A549 treated with CORT108297 at 1 μM for 4 hours (cell line): ENCODE measurements around the gene TMED6. TPM values are rescaled to one million over a fixed set of nuclear protein-coding genes. Genes with fewer than 3 reads are reported as not detected.

ENCODE experiments used
- total RNA-seq: library from RNA; stranded (reverse); fragments of 200-300 nt; extraction: Qiagen RNA extraction; gene quantifications from 5 replicates; pipeline ENCODE4 v1.2.3, GENCODE V29; 2022

TMED6 gene
- 0.11 TPM in 1 of 5 replicates, not detected in the others for total RNA-seq

GRCh38 chr16:69351309-69352027, at the start of gene TMED6:
Gene TMED6 (minus strand): TSS chr16:69351786. CDS start chr16:69351753, 33 bp downstream.

GRCh38 chr16:69339289-69340094, 12.1 kb downstream of the TMED6 start, which contains the start of the genes COG8 and NIP7:
Gene COG8 (minus strand): TSS chr16:69339564. CDS start chr16:69339552, 12 bp downstream.
Gene NIP7 (plus strand): TSS chr16:69339772. CDS start chr16:69339830, 58 bp downstream.

GRCh38 chr16:69330286-69331109, 21.1 kb downstream of the TMED6 start, which contains the start of gene PDF:
Gene PDF (minus strand): TSS chr16:69330588. CDS start chr16:69330570, 18 bp downstream.

GRCh38 chr16:69310653-69311532, 40.7 kb downstream of the TMED6 start, which contains the start of gene VPS4A:
Gene VPS4A (plus strand): TSS chr16:69311350. CDS start chr16:69311512, 162 bp downstream.

Other genes starting within 250 kb of the TMED6 start
- 38.1 to 54.0 TPM (median 46.8 TPM) in 5 replicates for gene HAS3, start 246.1 kb downstream of the TMED6 start, total RNA-seq
- 122 to 131 TPM (median 129 TPM) in 5 replicates for gene CHTF8, start 219.2 kb downstream of the TMED6 start, total RNA-seq
- gene UTP4, start 219.1 kb downstream of the TMED6 start, total RNA-seq, result 83.3 to 87.6 TPM (median 85.2 TPM) in 5 replicates
- 6.0 to 9.6 TPM (median 7.3 TPM) in 5 replicates for gene SNTB2, start 164.6 kb downstream of the TMED6 start, total RNA-seq
- gene VPS4A, start 40.4 kb downstream of the TMED6 start, total RNA-seq, result 30.0 to 33.6 TPM (median 31.6 TPM) in 5 replicates
- gene PDF, start 21.2 kb downstream of the TMED6 start, total RNA-seq, result 20.4 to 44.6 TPM (median 42.9 TPM) in 5 replicates
- gene COG8, start 12.2 kb downstream of the TMED6 start, total RNA-seq, result 20.4 to 28.3 TPM (median 26.6 TPM) in 5 replicates
- gene NIP7, start 12.0 kb downstream of the TMED6 start, total RNA-seq, result 52.7 to 72.3 TPM (median 55.2 TPM) in 5 replicates
- gene TERF2, start 34.2 kb upstream of the TMED6 start, total RNA-seq, result 19.4 to 24.6 TPM (median 22.2 TPM) in 5 replicates
- 192 to 213 TPM (median 206 TPM) in 5 replicates for gene CYB5B, start 72.8 kb upstream of the TMED6 start, total RNA-seq
- 4.3 to 8.2 TPM (median 6.3 TPM) in 5 replicates for gene NFAT5, start 214.2 kb upstream of the TMED6 start, total RNA-seq